Panc1 (cell line): ENCODE measurements around the gene PIGW.

Experiments
- POLR2AphosphoS5 ChIP-seq: IDR thresholded peaks from 2 replicates; pipeline ENCODE4 v1.6.1; 2012; ENCODE audit warnings: mild to moderate bottlenecking, low read depth, low read length, moderate library complexity
- REST ChIP-seq, 2 experiments: IDR thresholded peaks; 2 replicates each; pipeline ENCODE4 v1.6.1; 2011 to 2012; ENCODE audit warnings: low read depth in 2 of 2, control low read depth in 1 of 2, low read length in 1 of 2, mild to moderate bottlenecking in 1 of 2, moderate library complexity in 1 of 2; ENCODE audit not compliant: insufficient read depth in 1 of 2
- SIN3A ChIP-seq: IDR thresholded peaks from 2 replicates; pipeline ENCODE4 v1.6.1; 2012; ENCODE audit warnings: low read depth, mild to moderate bottlenecking, low read length, moderate library complexity, borderline replicate concordance; ENCODE audit not compliant: insufficient read depth
- TCF7L2 ChIP-seq: IDR thresholded peaks from 2 replicates; pipeline ENCODE4 v1.6.1; 2011; ENCODE audit warnings: mild to moderate bottlenecking, low read depth, low read length, inconsistent platforms
- TF ChIP-seq, protein P1 (sequence below): fragments of 450-650 bp; IDR thresholded peaks from 2 replicates; pipeline ENCODE4 v1.5.1; 2017; ENCODE audit warnings: mild to moderate bottlenecking

GRCh38 chr17:36546418-36547093 is 11.8 kb downstream of the PIGW start:
- TF ChIP-seq, protein P1, sequence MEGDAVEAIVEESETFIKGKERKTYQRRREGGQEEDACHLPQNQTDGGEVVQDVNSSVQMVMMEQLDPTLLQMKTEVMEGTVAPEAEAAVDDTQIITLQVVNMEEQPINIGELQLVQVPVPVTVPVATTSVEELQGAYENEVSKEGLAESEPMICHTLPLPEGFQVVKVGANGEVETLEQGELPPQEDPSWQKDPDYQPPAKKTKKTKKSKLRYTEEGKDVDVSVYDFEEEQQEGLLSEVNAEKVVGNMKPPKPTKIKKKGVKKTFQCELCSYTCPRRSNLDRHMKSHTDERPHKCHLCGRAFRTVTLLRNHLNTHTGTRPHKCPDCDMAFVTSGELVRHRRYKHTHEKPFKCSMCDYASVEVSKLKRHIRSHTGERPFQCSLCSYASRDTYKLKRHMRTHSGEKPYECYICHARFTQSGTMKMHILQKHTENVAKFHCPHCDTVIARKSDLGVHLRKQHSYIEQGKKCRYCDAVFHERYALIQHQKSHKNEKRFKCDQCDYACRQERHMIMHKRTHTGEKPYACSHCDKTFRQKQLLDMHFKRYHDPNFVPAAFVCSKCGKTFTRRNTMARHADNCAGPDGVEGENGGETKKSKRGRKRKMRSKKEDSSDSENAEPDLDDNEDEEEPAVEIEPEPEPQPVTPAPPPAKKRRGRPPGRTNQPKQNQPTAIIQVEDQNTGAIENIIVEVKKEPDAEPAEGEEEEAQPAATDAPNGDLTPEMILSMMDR, result no peak
- TF ChIP-seq SIN3A, result no peak
- TF ChIP-seq REST (IDR thresholded peaks at IDR 0.05; ENCODE audit: insufficient read depth in 1 of 2, low read depth in 2 of 2, low read length in 1 of 2), result no peak
- no peak for TF ChIP-seq POLR2AphosphoS5
- TF ChIP-seq TCF7L2, result no peak
